Activated CD8-positive, alpha-beta memory T cell treated with anti-CD3 and anti-CD28 coated beads for 48 hours (primary cell): Measurements from ENCODE around the gene WRAP53.

Experiments used
- DNase-seq, 3 experiments: peaks; one replicate each; pipeline ENCODE4 v3.0.0-alpha.2; 2020; ENCODE audit warnings: low read depth in 2 of 3, low spot score in 2 of 3

WRAP53 gene

GRCh38 chr17:7707858-7708750 is 19.8 kb downstream of the WRAP53 start:
- no peak for DNase-seq

DNA sequence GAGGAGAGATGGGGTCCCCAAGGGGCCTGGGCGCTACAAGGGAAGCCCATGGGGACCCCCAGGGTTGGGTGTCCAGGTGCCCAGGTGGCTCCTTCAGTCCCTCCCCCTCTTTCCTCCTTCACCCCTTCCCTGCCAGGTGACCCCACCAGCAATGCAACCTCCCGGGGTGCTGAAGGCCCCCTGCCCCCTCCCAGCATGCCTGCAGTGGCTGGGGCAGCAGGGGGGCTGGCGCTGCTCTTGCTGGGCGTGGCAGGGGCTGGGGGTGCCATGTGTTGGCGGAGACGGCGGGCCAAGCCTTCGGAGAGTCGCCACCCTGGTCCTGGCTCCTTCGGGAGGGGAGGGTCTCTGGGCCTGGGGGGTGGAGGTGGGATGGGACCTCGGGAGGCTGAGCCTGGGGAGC is 20.8 kb downstream of the WRAP53 start:
- DNase-seq: no peak

- DNase-seq: no peak
Observed at GRCh38 chr17:7710301-7710700, 22.0 kb downstream of the WRAP53 start.

GRCh38 chr17:7711051-7711755 is 22.9 kb downstream of the WRAP53 start:
- no peak for DNase-seq

GRCh38 chr17:7712111-7712771 is 24.0 kb downstream of the WRAP53 start:
- DNase-seq: no peak

DNA sequence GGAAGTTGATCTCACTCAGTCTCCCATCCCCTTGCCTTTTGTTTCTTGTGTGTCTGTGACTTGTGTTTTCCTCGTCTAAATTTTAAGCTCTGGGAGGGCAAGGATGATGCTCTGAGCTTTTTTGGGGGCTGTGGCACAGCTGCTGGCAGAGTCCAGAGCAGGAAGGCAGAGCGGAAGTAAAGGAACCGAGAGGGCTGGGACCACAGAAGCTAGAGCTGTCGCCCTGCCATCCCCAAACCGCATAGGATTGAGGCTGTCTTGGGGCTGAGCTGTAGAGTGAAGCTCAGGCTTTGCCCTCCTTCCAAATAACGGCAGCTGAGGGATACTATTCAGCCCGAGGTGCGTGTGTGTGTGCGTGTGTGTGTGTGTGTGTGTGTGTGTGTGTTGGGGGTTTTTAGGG is 25.5 kb downstream of the WRAP53 start:
- no peak for DNase-seq

DNA sequence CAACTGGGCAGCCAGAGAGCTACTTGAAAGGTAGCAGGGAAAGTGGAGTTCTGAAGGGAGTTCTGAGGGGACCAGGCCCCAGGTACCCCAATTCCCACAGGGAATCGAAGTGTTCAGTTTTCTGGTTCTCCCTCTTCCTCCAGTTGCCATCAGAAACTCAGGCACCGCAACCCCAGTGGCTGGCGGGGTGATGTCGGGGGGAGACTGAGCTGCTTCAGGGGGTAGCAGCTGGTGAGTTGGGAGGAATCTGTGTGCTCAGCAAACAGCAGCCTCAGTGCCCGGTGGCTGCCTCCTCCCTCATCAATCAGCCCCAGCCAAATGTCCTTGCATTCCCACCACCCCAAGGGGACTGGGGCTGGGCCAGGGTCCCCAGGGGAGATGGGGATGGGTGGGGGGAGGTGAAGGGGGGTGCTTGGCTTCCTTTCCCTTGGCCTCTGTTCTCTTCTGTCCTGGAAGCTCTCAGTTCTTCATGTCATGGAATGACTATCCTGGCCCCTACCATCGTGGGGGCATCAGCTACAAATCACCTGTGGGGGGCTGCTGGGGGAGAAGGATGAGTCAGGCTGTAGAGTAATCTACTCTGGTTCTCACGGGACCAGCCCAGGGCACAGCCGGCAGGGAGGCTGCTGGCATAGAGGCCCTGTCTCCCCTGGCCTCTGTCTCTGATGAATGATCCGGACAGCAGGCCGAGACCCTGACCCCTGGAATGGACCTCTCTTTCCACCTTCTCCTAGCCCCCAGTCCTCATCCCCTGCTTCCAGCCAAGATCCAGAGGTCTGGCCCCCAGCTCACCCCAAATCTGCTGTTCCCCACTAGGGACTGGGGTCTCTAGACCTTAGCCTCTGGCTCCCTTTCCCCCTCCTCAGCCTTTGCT is 26.7 kb downstream of the WRAP53 start:
- DNase-seq: no peak

- no peak for DNase-seq
Observed at GRCh38 chr17:7715936-7716886, 27.9 kb downstream of the WRAP53 start.

GRCh38 chr17:7716901-7717755 is 28.9 kb downstream of the WRAP53 start, which contains the start of gene DNAH2:
DNAH2 (plus strand) TSS chr17:7717744; CDS start chr17:7719735, 1,991 bp downstream.
- DNase-seq: peak; percentile 29 to 52 (median 44)

- no peak for DNase-seq
Observed at GRCh38 chr17:7717756-7718350, 29.6 kb downstream of the WRAP53 start.

DNA sequence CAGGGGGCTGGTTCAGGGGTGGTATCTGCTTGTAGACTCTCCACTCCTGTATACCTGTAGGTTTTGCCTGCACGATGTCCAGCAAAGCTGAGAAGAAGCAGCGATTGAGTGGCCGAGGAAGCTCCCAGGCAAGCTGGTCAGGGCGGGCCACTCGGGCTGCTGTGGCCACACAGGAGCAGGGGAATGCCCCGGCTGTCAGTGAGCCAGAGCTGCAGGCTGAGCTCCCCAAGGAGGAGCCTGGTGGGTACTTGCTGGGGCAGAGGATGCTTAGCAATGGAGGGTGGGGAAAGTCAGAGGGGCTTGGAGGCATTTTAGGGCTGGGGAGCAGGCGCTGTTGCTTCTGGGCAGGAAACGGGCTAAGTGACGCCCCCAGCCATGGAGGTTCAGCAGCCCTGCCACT is 31.4 kb downstream of the WRAP53 start:
- no peak for DNase-seq

DNA sequence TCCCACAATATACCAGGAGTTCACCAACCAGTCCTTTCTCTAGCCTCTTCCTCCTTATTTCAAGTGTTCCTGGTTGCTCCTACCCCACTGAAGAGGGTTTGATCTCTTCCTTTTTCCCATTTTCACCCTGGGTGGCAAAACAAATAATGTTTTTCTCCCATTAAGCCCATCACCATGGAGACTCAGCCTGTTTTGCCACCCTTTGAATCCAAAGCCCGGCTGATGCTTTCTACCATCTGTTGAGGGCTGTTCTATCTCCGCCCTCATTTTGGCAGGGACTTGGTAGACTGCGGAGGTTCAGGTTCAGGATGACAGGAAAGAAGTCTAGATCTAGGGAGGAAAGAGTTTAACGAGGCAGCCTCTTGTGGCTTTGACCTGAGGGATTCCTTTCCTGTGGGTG is 31.8 kb downstream of the WRAP53 start:
- DNase-seq: no peak

GRCh38 chr17:7721612-7722011 is 33.3 kb downstream of the WRAP53 start:
- no peak for DNase-seq

DNA sequence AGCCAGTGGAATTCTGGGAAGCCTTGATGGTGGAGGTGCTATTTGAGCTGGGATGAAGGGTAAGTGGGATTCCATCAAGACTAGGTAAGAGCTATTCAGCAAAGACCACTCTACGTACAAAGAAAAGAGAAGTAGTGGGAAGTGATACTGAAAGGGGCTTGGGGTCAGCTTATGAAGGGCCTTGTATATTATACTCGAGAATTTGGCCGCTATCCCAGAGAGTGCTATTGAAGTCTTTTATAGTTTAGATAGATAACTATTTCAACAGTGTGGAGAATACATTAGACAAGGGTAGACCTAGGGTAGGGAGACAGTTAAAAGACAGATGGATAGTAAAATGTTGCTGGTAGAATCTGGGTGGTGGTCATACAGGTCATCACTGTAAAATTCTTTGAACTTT is 39.6 kb downstream of the WRAP53 start:
- DNase-seq: no peak

DNA sequence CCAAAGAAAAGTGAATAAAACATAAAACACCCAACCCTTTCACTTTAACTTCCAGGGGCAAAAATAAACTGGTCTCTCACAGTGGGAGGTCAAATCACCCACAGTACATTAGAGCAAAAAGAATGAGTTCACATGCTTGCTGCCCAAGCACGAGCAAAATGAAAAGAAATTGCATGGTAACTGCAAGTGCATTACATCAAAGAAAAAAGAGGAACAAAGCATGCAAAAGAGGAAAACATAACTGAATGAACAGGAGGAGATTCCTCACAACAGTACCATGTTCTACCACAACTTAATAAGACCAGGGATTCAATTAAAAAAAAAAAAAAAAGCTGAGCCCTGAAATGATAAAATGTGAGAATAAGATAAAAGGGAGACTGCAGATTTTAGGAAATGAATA is 41.5 kb downstream of the WRAP53 start:
- DNase-seq: no peak

GRCh38 chr17:7732981-7733539 is 44.8 kb downstream of the WRAP53 start:
- DNase-seq: no peak

DNA sequence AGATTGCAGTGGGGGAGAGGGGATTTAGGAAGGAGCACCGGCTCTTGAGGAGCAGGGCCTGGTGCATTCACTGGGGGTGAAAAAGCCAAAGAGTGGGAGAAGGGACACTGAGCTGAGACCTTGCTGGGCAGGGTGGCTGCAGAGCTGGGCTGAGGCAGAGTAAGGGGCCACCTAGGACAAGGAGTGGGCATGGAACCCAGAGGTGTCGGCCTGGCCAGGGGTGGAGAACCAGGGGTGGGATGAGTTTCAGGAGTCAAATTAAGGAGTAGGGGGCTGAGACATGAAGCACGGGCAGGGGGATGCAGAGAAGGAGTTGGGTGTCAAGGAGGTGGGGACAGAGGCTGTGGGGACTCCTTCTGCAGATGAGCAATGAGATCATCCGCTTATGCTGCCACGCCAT is 49.3 kb downstream of the WRAP53 start:
- DNase-seq: no peak

GRCh38 chr17:7739746-7740145 is 51.5 kb downstream of the WRAP53 start:
- no peak for DNase-seq
